H9 (cell line): ENCODE measurements around the gene F10. TPM values are rescaled to one million over a fixed set of nuclear protein-coding genes. Genes with fewer than 3 reads are reported as not detected.

Experiments
- DNase-seq: peaks from one replicate; pipeline ENCODE4 v3.0.0-alpha.2; 2017
- H2AFZ ChIP-seq: one replicate; pipeline ENCODE4 v1.6.1; 2013; ENCODE audit warnings: mild to moderate bottlenecking, low read length, control low read depth, moderate library complexity
- H2AK5ac ChIP-seq: 2 replicates; pipeline ENCODE4 v1.6.1; 2013; ENCODE audit warnings: low read length, control low read depth, mixed read lengths; ENCODE audit not compliant: insufficient read length
- H2BK120ac ChIP-seq: one replicate; pipeline ENCODE4 v1.6.1; 2013; ENCODE audit warnings: low read depth, mild to moderate bottlenecking, low read length, control low read depth, inconsistent platforms; ENCODE audit not compliant: poor library complexity, severe bottlenecking
- H2BK12ac ChIP-seq: 2 replicates; pipeline ENCODE4 v1.6.1; 2013; ENCODE audit warnings: low read length, control low read depth, mixed read lengths, low read depth; ENCODE audit not compliant: insufficient read length
- H2BK15ac ChIP-seq: 2 replicates; pipeline ENCODE4 v1.6.1; 2013; ENCODE audit warnings: low read depth, low read length, control low read depth
- H2BK20ac ChIP-seq: one replicate; pipeline ENCODE4 v1.6.1; 2013; ENCODE audit warnings: low read depth, mild to moderate bottlenecking, low read length, control low read depth, inconsistent platforms; ENCODE audit not compliant: poor library complexity, severe bottlenecking
- H2BK5ac ChIP-seq: 2 replicates; pipeline ENCODE4 v1.6.1; 2013; ENCODE audit warnings: low read length, control low read depth, mixed read lengths; ENCODE audit not compliant: insufficient read length
- H3K14ac ChIP-seq: 2 replicates; pipeline ENCODE4 v1.6.1; 2013; ENCODE audit warnings: low read length, control low read depth; ENCODE audit not compliant: insufficient read depth
- H3K18ac ChIP-seq: 2 replicates; pipeline ENCODE4 v1.6.1; 2013; ENCODE audit warnings: low read depth, mild to moderate bottlenecking, mixed read lengths, low read length, control low read depth; ENCODE audit not compliant: insufficient read length
- H3K23ac ChIP-seq: 2 replicates; pipeline ENCODE4 v1.6.1; 2013; ENCODE audit warnings: low read length, control low read depth, mixed read lengths, low read depth; ENCODE audit not compliant: insufficient read length
- H3K23me2 ChIP-seq: 2 replicates; pipeline ENCODE4 v1.6.1; 2013; ENCODE audit warnings: low read depth, mild to moderate bottlenecking, mixed read lengths, low read length, control low read depth; ENCODE audit not compliant: insufficient read length, poor library complexity, severe bottlenecking
- H3K27ac ChIP-seq: 2 replicates; pipeline ENCODE4 v1.5.1; 2013; ENCODE audit warnings: low read length, control low read depth, mixed read lengths, low read depth; ENCODE audit not compliant: insufficient read length
- H3K27me3 ChIP-seq: 2 replicates; pipeline ENCODE4 v1.6.1; 2013; ENCODE audit warnings: low read length, control low read depth, inconsistent platforms; ENCODE audit not compliant: insufficient read depth
- H3K4ac ChIP-seq: 2 replicates; pipeline ENCODE4 v1.6.1; 2013; ENCODE audit warnings: low read depth, mild to moderate bottlenecking, control low read depth, inconsistent platforms, low read length, moderate library complexity
- H3K4me1 ChIP-seq: 2 replicates; pipeline ENCODE4 v1.6.1; 2013; ENCODE audit warnings: low read length, control low read depth, inconsistent platforms; ENCODE audit not compliant: insufficient read depth
- H3K4me2 ChIP-seq: 2 replicates; pipeline ENCODE4 v1.6.1; 2013; ENCODE audit warnings: low read length, control low read depth, mixed read lengths; ENCODE audit not compliant: insufficient read length, insufficient read depth
- H3K56ac ChIP-seq: 2 replicates; pipeline ENCODE4 v1.6.1; 2013; ENCODE audit warnings: low read depth, mild to moderate bottlenecking, mixed read lengths, low read length, control low read depth; ENCODE audit not compliant: insufficient read length
- H3K79me1 ChIP-seq: 2 replicates; pipeline ENCODE4 v1.6.1; 2013; ENCODE audit warnings: low read depth, mild to moderate bottlenecking, moderate library complexity, low read length, control low read depth, inconsistent platforms; ENCODE audit not compliant: insufficient read depth, poor library complexity, severe bottlenecking
- H3K79me2 ChIP-seq: 2 replicates; pipeline ENCODE4 v1.6.1; 2013; ENCODE audit warnings: low read length, control low read depth, inconsistent platforms; ENCODE audit not compliant: insufficient read depth
- H3K9ac ChIP-seq: 2 replicates; pipeline ENCODE4 v1.6.1; 2013; ENCODE audit warnings: low read length, control low read depth, mixed read lengths; ENCODE audit not compliant: insufficient read length; ENCODE audit errors: extremely low read depth
- H3K9me3 ChIP-seq: one replicate; pipeline ENCODE4 v1.6.1; 2013; ENCODE audit warnings: low read depth, low read length, inconsistent platforms; ENCODE audit not compliant: control insufficient read depth
- H3T11ph ChIP-seq: one replicate; pipeline ENCODE4 v1.6.1; 2013; ENCODE audit warnings: mild to moderate bottlenecking, low read length, control low read depth, inconsistent platforms
- H4K20me1 ChIP-seq: one replicate; pipeline ENCODE4 v1.6.1; 2013; ENCODE audit not compliant: control insufficient read depth, insufficient read length, insufficient read depth
- H4K5ac ChIP-seq: 2 replicates; pipeline ENCODE4 v1.6.1; 2013; ENCODE audit warnings: low read depth, mild to moderate bottlenecking, mixed read lengths, low read length, control low read depth; ENCODE audit not compliant: insufficient read length
- H4K8ac ChIP-seq: replicated peaks from 2 replicates; pipeline ENCODE4 v1.6.1; 2013; ENCODE audit warnings: low read length, control low read depth, mixed read lengths, low read depth; ENCODE audit not compliant: insufficient read length
- H4K91ac ChIP-seq: 2 replicates; pipeline ENCODE4 v1.6.1; 2013; ENCODE audit warnings: low read depth, mild to moderate bottlenecking, moderate library complexity, mixed read lengths, low read length, control low read depth; ENCODE audit not compliant: insufficient read length
- H3K27ac Mint-ChIP-seq, 3 experiments: 2 replicates in 2 of 3; 3 replicates in 1 of 3; pipeline ENCODE4 v1.8.0; 2020 to 2021; ENCODE audit warnings: mixed read lengths in 3 of 3, mild to moderate bottlenecking in 1 of 3, moderate library complexity in 1 of 3
- H3K27me3 Mint-ChIP-seq: 2 replicates; pipeline ENCODE4 v1.8.0; 2021; ENCODE audit warnings: low read depth, mild to moderate bottlenecking, moderate library complexity, mixed read lengths
- H3K36me3 Mint-ChIP-seq, 3 experiments: 2 replicates in 2 of 3; 3 replicates in 1 of 3; pipeline ENCODE4 v1.8.0; 2020 to 2021; ENCODE audit warnings: low read depth in 3 of 3, mixed read lengths in 3 of 3; ENCODE audit not compliant: insufficient read depth in 1 of 3
- H3K4me1 Mint-ChIP-seq, 2 experiments: 2 replicates each; pipeline ENCODE4 v1.8.0; 2020; ENCODE audit warnings: mixed read lengths in 2 of 2
- H3K4me3 Mint-ChIP-seq, 2 experiments: 2 replicates in 1 of 2; 3 replicates in 1 of 2; pipeline ENCODE4 v1.8.0; 2020 to 2021; ENCODE audit warnings: mild to moderate bottlenecking in 2 of 2, mixed read lengths in 2 of 2, moderate library complexity in 1 of 2
- H3K9me3 Mint-ChIP-seq, 2 experiments: 2 replicates in 1 of 2; 3 replicates in 1 of 2; pipeline ENCODE4 v1.8.0; 2020; ENCODE audit warnings: mild to moderate bottlenecking in 2 of 2, mixed read lengths in 2 of 2, moderate library complexity in 1 of 2
- WGBS: extraction: QIAGEN DNeasy Blood & Tissue Kit; methylation state at CpG from one replicate; pipeline ENCODE4 v1.1.7; 2013; ENCODE audit warnings: missing lambda C conversion rate, low lambda C conversion rate, mixed read lengths; ENCODE audit not compliant: insufficient read length; ENCODE audit errors: extremely low coverage; 5-methylcytosine and 5-hydroxymethylcytosine counted together
- total RNA-seq: library from RNA; stranded (reverse); gene quantifications from 2 replicates; pipeline ENCODE4 v1.2.1, GENCODE V29; 2021
- TF ChIP-seq, protein P1 (sequence below): fragments of 200-600 bp; sonication (generic); conservative IDR thresholded peaks from 3 replicates; pipeline ENCODE4 v1.8.0; 2021; ENCODE audit warnings: antibody characterized with exemption, mild to moderate bottlenecking

The F10 gene
- total RNA-seq, 1 experiment from 2014 or later: 1.7 TPM

DNA sequence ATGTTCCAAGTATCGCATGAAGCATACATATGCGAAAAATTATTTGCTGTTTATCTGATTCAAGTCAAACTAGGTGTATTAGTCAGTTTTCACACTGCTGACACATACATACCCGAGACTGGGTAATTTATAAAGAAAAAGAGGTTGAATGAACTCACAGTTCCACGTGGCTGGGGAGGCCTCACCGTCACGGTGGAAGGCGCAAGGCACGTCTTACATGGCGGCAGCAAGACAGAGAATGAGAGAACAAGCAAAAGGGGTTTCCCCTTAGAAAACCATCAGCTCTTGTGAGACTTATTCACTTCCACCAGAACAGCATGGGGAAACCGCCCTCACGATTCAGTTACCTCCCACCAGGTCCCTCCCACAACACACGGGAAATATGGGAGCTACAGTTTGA lies 22.9 kb downstream of the F10 start:
- WGBS: no CpG with 5 or more reads among the region's 12 CpGs
- H3K4ac ChIP-seq: no peak overlapping the region
- no peak overlapping the region for H3K18ac ChIP-seq
- H4K5ac ChIP-seq: no peak overlapping the region
- H3K9me3 ChIP-seq: no peaks in the 10 kb centered on the region
- H4K20me1 ChIP-seq: no peaks in the 10 kb centered on the region
- Mint-ChIP-seq H3K9me3 (no peaks in the 10 kb centered on the region), H3K36me3 (no peaks in the 10 kb centered on the region), H3K27ac (no peak overlapping the region), H3K4me1 (peaks cover 0 to 10% of the 10 kb centered on the region in 2 experiments; a peak in 2 of 4 replicates), H3K27me3 (peaks cover 5% of the 10 kb centered on the region), H3K4me3 (no peak overlapping the region)
- DNase-seq: peak; percentile 3
- no peak overlapping the region for H2BK12ac ChIP-seq
- no peaks in the 10 kb centered on the region for H3K23me2 ChIP-seq
- H3K4me2 ChIP-seq: no peak overlapping the region
- no peak overlapping the region for H3K27ac ChIP-seq
- no peak overlapping the region for H2BK120ac ChIP-seq
- H3K27me3 ChIP-seq: no peaks in the 10 kb centered on the region
- H2BK15ac ChIP-seq: no peak overlapping the region
- no peaks in the 10 kb centered on the region for H3K79me2 ChIP-seq
- no peak overlapping the region for H2AK5ac ChIP-seq
- H3K23ac ChIP-seq: no peak overlapping the region
- TF ChIP-seq, protein P1, sequence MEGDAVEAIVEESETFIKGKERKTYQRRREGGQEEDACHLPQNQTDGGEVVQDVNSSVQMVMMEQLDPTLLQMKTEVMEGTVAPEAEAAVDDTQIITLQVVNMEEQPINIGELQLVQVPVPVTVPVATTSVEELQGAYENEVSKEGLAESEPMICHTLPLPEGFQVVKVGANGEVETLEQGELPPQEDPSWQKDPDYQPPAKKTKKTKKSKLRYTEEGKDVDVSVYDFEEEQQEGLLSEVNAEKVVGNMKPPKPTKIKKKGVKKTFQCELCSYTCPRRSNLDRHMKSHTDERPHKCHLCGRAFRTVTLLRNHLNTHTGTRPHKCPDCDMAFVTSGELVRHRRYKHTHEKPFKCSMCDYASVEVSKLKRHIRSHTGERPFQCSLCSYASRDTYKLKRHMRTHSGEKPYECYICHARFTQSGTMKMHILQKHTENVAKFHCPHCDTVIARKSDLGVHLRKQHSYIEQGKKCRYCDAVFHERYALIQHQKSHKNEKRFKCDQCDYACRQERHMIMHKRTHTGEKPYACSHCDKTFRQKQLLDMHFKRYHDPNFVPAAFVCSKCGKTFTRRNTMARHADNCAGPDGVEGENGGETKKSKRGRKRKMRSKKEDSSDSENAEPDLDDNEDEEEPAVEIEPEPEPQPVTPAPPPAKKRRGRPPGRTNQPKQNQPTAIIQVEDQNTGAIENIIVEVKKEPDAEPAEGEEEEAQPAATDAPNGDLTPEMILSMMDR: no peak
- no peak overlapping the region for H3T11ph ChIP-seq
- no peak overlapping the region for H3K56ac ChIP-seq
- H3K14ac ChIP-seq: no peak overlapping the region
- H3K9ac ChIP-seq: no peak overlapping the region
- no peak overlapping the region for H4K91ac ChIP-seq
- H2BK5ac ChIP-seq: no peak overlapping the region
- no peak overlapping the region for H2AFZ ChIP-seq
- H3K79me1 ChIP-seq: no peaks in the 10 kb centered on the region
- H4K8ac ChIP-seq: no peak overlapping the region
- no peaks in the 10 kb centered on the region for H3K4me1 ChIP-seq
- H2BK20ac ChIP-seq: no peak overlapping the region
